AG09319 (cell line): ENCODE measurements around the gene CEP128.
"Not testable (repeated sequence)": the region's sequence is repeated elsewhere in the genome, so short reads cannot be mapped to it uniquely, and the experiment has no call there.

Source experiments
- DNase-seq: peaks from one replicate; pipeline ENCODE4 v3.0.0-alpha.2; 2010; ENCODE audit warnings: low read depth; ENCODE audit errors: extremely low read depth
- CTCF ChIP-seq: IDR thresholded peaks from 2 replicates; pipeline ENCODE4 v1.5.1; 2011; ENCODE audit warnings: low read depth, mild to moderate bottlenecking, inconsistent platforms, low read length, moderate library complexity

Gene CEP128

GRCh38 chr14:80926397-80927082 is 15.0 kb downstream of the CEP128 start:
- DNase-seq: no peak
- no peak for TF ChIP-seq CTCF

- TF ChIP-seq CTCF: no peak
- no peak for DNase-seq
These were observed 17.0 kb downstream of the CEP128 start for GRCh38 chr14:80924365-80925103.

- TF ChIP-seq CTCF: no peak
- DNase-seq: no peak
These were observed 18.2 kb downstream of the CEP128 start for GRCh38 chr14:80923368-80923767.

- no peak for DNase-seq
- TF ChIP-seq CTCF: no peak
These were observed 21.9 kb downstream of the CEP128 start for GRCh38 chr14:80919622-80920021.

GRCh38 chr14:80912013-80912412 is 29.5 kb downstream of the CEP128 start:
- DNase-seq: not testable (repeated sequence)

- no peak for TF ChIP-seq CTCF
- peak; percentile 30 for DNase-seq
These were observed 34.6 kb downstream of the CEP128 start for GRCh38 chr14:80906946-80907345.

- no peak for DNase-seq
- no peak for TF ChIP-seq CTCF
These were observed 35.2 kb downstream of the CEP128 start for GRCh38 chr14:80906336-80906735.
